Spleen (tissue), 7 donors: ENCODE measurements around the gene ARHGAP22.

Experiments
- POLR2A ChIP-seq, 3 donors: fragments of 450-650 bp; IDR thresholded peaks; one replicate each; pipeline ENCODE4 v1.5.1; 2017; ENCODE audit warnings: antibody characterized with exemption in 3 of 3, mild to moderate bottlenecking in 1 of 3
- POLR2AphosphoS5 ChIP-seq, 3 donors: sonication (generic); formaldehyde crosslinking; IDR thresholded peaks; one replicate each; pipeline ENCODE4 v1.5.1; 2017; ENCODE audit warnings: antibody characterized with exemption in 3 of 3
- TF ChIP-seq, protein P1 (sequence below), 11 experiments: fragments of 200-600 bp in 7 of 11; fragments of 450-650 bp in 4 of 11; sonication (generic) in 4 of 11; IDR thresholded peaks in 8 of 11; conservative IDR thresholded peaks in 3 of 11; 1 replicate in 7 of 11; 2 replicates in 4 of 11; pipeline versions ENCODE4 v1.4.0 to v1.8.0; 2016 to 2021; ENCODE audit warnings: antibody characterized with exemption in 11 of 11, inconsistent platforms in 4 of 11, mild to moderate bottlenecking in 1 of 11
- donor health status: DM: no; HTN: no; CAD: no; lungs with moderate emphysema.
- donor health status: DM: no; HTN: no; CAD: no.
- donor health status: DM: no; HTN: no; CAD: no.

GRCh38 chr10:48507494-48507893 lies 97.4 kb downstream of the ARHGAP22 start:
- TF ChIP-seq POLR2A (IDR thresholded peaks at IDR 0.05) (no peak), POLR2AphosphoS5 (IDR thresholded peaks at IDR 0.05) (no peak)
- TF ChIP-seq, protein P1, sequence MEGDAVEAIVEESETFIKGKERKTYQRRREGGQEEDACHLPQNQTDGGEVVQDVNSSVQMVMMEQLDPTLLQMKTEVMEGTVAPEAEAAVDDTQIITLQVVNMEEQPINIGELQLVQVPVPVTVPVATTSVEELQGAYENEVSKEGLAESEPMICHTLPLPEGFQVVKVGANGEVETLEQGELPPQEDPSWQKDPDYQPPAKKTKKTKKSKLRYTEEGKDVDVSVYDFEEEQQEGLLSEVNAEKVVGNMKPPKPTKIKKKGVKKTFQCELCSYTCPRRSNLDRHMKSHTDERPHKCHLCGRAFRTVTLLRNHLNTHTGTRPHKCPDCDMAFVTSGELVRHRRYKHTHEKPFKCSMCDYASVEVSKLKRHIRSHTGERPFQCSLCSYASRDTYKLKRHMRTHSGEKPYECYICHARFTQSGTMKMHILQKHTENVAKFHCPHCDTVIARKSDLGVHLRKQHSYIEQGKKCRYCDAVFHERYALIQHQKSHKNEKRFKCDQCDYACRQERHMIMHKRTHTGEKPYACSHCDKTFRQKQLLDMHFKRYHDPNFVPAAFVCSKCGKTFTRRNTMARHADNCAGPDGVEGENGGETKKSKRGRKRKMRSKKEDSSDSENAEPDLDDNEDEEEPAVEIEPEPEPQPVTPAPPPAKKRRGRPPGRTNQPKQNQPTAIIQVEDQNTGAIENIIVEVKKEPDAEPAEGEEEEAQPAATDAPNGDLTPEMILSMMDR (IDR thresholded peaks at IDR 0.05 in 8 of 11, conservative IDR thresholded peaks at IDR 0.05 in 3 of 11): no peak
